ENCODE results near the gene DDB1. TPM values are rescaled to one million over a fixed set of nuclear protein-coding genes. Genes with fewer than 3 reads are reported as not detected.
A peak's percentile ranks its signal among the peaks of the same experiment; 100 is the strongest.

The DDB1 gene
- total and polyA plus RNA-seq, 9 of the 15 experiments (the other 6 are each of a cell fraction or from before 2014, with no cell fraction given) = 172 to 361 (median 266) TPM

- TF ChIP-seq PHF21A (IDR thresholded peaks at IDR 0.05; ENCODE audit: borderline replicate concordance, low read depth) = no peak
- no peak for TF ChIP-seq TAF15 (IDR thresholded peaks at IDR 0.05; ENCODE audit: low read depth, low read length)
- no peak for TF ChIP-seq CLOCK (CRISPR knock-in tag; IDR thresholded peaks at IDR 0.05; ENCODE audit: borderline replicate concordance)
- no peak for TF ChIP-seq CC2D1A (IDR thresholded peaks at IDR 0.05)
- no peak for TF ChIP-seq ZNF79 (CRISPR knock-in tag; IDR thresholded peaks at IDR 0.05; ENCODE audit: low read depth)
- no peak for TF ChIP-seq ERF (CRISPR knock-in tag; IDR thresholded peaks at IDR 0.05)
Measured at GRCh38 chr11:61273178-61274078, 59.5 kb downstream of the DDB1 start (continued).

GRCh38 chr11:61272731-61273130, 60.2 kb downstream of the DDB1 start:
- H3K9me3 ChIP-seq (replicated peaks; ENCODE audit: control insufficient read depth, insufficient read depth, low read depth, low read length) = no peaks in the 10 kb centered on the region
- no peak for ATAC-seq
- DNase-seq (ENCODE audit: extremely low read depth in 1 of 4, low spot score in 3 of 4) = no peak
- no peak overlapping the region for H3K27ac ChIP-seq (ENCODE audit: extremely low read depth, low read depth, low read length)
- peaks cover 2 to 15% of the 10 kb centered on the region in 2 experiments; a peak in 4 of 5 replicates for H3K4me1 ChIP-seq (replicated peaks in 1 of 2; ENCODE audit: control insufficient read depth in 2 of 2, insufficient read depth in 2 of 2, low read length in 2 of 2)
- ChIA-PET CTCF (ENCODE audit: low intra/inter-chr PET ratio) (interaction anchor here (0.6 kb wide), 1 partner anchor 475 kb away, joined by 3 read pairs; no protein-coding TSS in a partner anchor), POLR2A (no interaction called here)
- no peaks in the 10 kb centered on the region for H3K79me2 ChIP-seq (ENCODE audit: control insufficient read depth, insufficient read depth, low read length)
- 61% methylated on average over 3 of the region's 3 CpGs for WGBS (ENCODE audit: insufficient coverage, low coverage, missing lambda C conversion rate)
- no peaks in the 10 kb centered on the region for H3K9me1 ChIP-seq (ENCODE audit: control insufficient read depth, insufficient read depth, low read length)
- FAIRE-seq = peak; percentile 57
- no peak overlapping the region for H3K4me2 ChIP-seq (ENCODE audit: insufficient read depth, low read length)
- H3K4me3 ChIP-seq = no peak overlapping the region
- no peaks in the 10 kb centered on the region for H4K20me1 ChIP-seq (replicated peaks; ENCODE audit: control insufficient read depth, insufficient read depth, low read length)
- H3K36me3 ChIP-seq (ENCODE audit: control insufficient read depth, insufficient read depth, low read length) = no peaks in the 10 kb centered on the region
- BruUV-seq (replicated peaks) = no TSS peak
- in situ Hi-C loops (cut with MboI) (no loop called here), intact Hi-C loops (cut with micrococcal nuclease) (no loop called here)
- H3K27me3 ChIP-seq (ENCODE audit: control insufficient read depth in 2 of 2, insufficient read depth in 2 of 2, low read length in 2 of 2) = no peaks in the 10 kb centered on the region
- H2AFZ ChIP-seq (ENCODE audit: low read depth, low read length) = no peak overlapping the region
- no peak overlapping the region for H3K9ac ChIP-seq (ENCODE audit: insufficient read depth in 1 of 2, low read depth in 2 of 2, low read length in 2 of 2)
- TF ChIP-seq TSC22D4 (tag; IDR thresholded peaks at IDR 0.05) (peak; percentile 15; the same call in 1 of the 2 replicates), BCOR (IDR thresholded peaks at IDR 0.05) (no peak), ELK1 (CRISPR knock-in tag; IDR thresholded peaks at IDR 0.05) (no peak), ZNF449 (CRISPR knock-in tag; IDR thresholded peaks at IDR 0.05) (no peak), ARID3B (CRISPR knock-in tag; IDR thresholded peaks at IDR 0.05; ENCODE audit: borderline replicate concordance) (no peak), SRSF3 (IDR thresholded peaks at IDR 0.05; ENCODE audit: insufficient read depth, low read length) (no peak), ZNF778 (CRISPR knock-in tag; IDR thresholded peaks at IDR 0.05) (no peak)
